ENCODE measurements around the gene ADCY7. TPM values are rescaled to one million over a fixed set of nuclear protein-coding genes. Genes with fewer than 3 reads are reported as not detected.
A peak's percentile ranks its signal among the peaks of the same experiment; 100 is the strongest.

The ADCY7 gene
- total and polyA plus RNA-seq, 2 of the 4 experiments (the other 2 are of a cell fraction), result 15.2 to 17.1 TPM

- in situ Hi-C loops (cut with MboI; ENCODE audit: low sequenced_read_pairs), result no loop called here
- Histone ChIP-seq H3K36me3 (ENCODE audit: control insufficient read depth, insufficient read depth, low read length) (peaks cover 7% of the 10 kb centered on the region; the same call in 1 of the 2 replicates), H4K5ac (ENCODE audit: low read depth, low read length) (no peak overlapping the region), H3K27ac (ENCODE audit: insufficient read depth, low read length) (no peak overlapping the region), H2BK20ac (ENCODE audit: low read depth, low read length) (no peak overlapping the region), H3K4me2 (ENCODE audit: low read depth, low read length) (no peak overlapping the region), H3K4me1 (ENCODE audit: control insufficient read depth, insufficient read depth, low read length) (peaks cover 16% of the 10 kb centered on the region), H2AK5ac (ENCODE audit: low read depth, low read length) (no peak overlapping the region), H4K8ac (ENCODE audit: low read depth in 2 of 2, low read length in 2 of 2) (no peak overlapping the region), H2AK9ac (replicated peaks; ENCODE audit: low read depth, low read length, poor library complexity) (peak overlapping the region; percentile 78), H3K9me3 (ENCODE audit: control insufficient read depth, insufficient read depth, low read length) (no peaks in the 10 kb centered on the region), H3K56ac (ENCODE audit: extremely low read depth, insufficient read depth, low read length) (no peak overlapping the region; the same call in 1 of the 2 replicates), H3K4ac (ENCODE audit: low read depth, low read length) (no peak overlapping the region), H3K18ac (ENCODE audit: low read depth, low read length) (no peak overlapping the region), H3K9me1 (ENCODE audit: insufficient read depth, low read length) (peaks cover 10% of the 10 kb centered on the region; the same call in 1 of the 2 replicates), H4K20me1 (ENCODE audit: insufficient read depth, low read length) (no peaks in the 10 kb centered on the region), H3K4me3 (ENCODE audit: insufficient read depth, low read depth, low read length) (no peak overlapping the region), H3K23ac (ENCODE audit: low read depth, low read length) (no peak overlapping the region), H3K9ac (ENCODE audit: low read depth, low read length) (no peak overlapping the region), H3K27me3 (ENCODE audit: control insufficient read depth, insufficient read depth, low read length) (no peaks in the 10 kb centered on the region), H3K14ac (replicated peaks; ENCODE audit: low read depth, low read length) (no peak overlapping the region), H3K79me1 (ENCODE audit: low read depth in 1 of 2, low read length in 2 of 2) (0 out of 4 replicates have a peak, but pooled peaks cover 0 to under 1% of the 10 kb centered on the region in 2 experiments), H2BK120ac (ENCODE audit: low read depth, low read length) (no peak overlapping the region), H2BK15ac (ENCODE audit: low read depth, low read length) (no peak overlapping the region), H2BK5ac (ENCODE audit: low read depth, low read length, poor library complexity, severe bottlenecking) (no peak overlapping the region), H2AFZ (replicated peaks; ENCODE audit: low read length, poor library complexity) (peak overlapping the region; percentile 21), H4K91ac (ENCODE audit: insufficient read depth, low read depth, low read length) (no peak overlapping the region)
- dilution Hi-C loops (cut with HindIII; ENCODE audit: low sequenced_read_pairs, unreplicated experiment), result no loop called here
- ChIA-PET POLR2A (ENCODE audit: unreplicated experiment) (no interaction called here), CTCF (interaction anchor here (1.1 kb wide), 1 partner anchor 57 kb away, joined by 3 read pairs; no protein-coding TSS in a partner anchor)
- BruUV-seq (replicated peaks), result no TSS peak
- intact Hi-C loops (cut with micrococcal nuclease), result no loop called here
- DNase-seq, result no peak
- 73% methylated on average over 3 of the region's 15 CpGs; no CpG with 5 or more reads in 1 of the 2 experiments for WGBS, 2 experiments (ENCODE audit: extremely low coverage in 2 of 2, insufficient read length in 1 of 2)
- ATAC-seq (ENCODE audit: low read depth), result no peak
- TF ChIP-seq BHLHE40 (IDR thresholded peaks at IDR 0.05; ENCODE audit: low read depth, low read length), result no peak
- no peak for TF ChIP-seq CHD1 (IDR thresholded peaks at IDR 0.05; ENCODE audit: low read depth, low read length)
- no peak for TF ChIP-seq MAFK (IDR thresholded peaks at IDR 0.05; ENCODE audit: low read depth, low read length)
- TF ChIP-seq USF2 (IDR thresholded peaks at IDR 0.05; ENCODE audit: low read depth, low read length), result no peak
- TF ChIP-seq MXI1 (IDR thresholded peaks at IDR 0.05; ENCODE audit: borderline replicate concordance, low read depth, low read length), result no peak
- TF ChIP-seq FOS (IDR thresholded peaks at IDR 0.05; ENCODE audit: low read depth, low read length), result no peak
- no peak for TF ChIP-seq NFE2L2 (IDR thresholded peaks at IDR 0.05; ENCODE audit: low read depth, low read length)
- no peak for TF ChIP-seq RCOR1 (IDR thresholded peaks at IDR 0.05; ENCODE audit: insufficient replicate concordance, low read length)
- TF ChIP-seq RAD21 (IDR thresholded peaks at IDR 0.05; ENCODE audit: low read length), result no peak
- TF ChIP-seq RFX5 (IDR thresholded peaks at IDR 0.05; ENCODE audit: low read depth, low read length), result no peak
- no peak for TF ChIP-seq MAZ (IDR thresholded peaks at IDR 0.05; ENCODE audit: borderline replicate concordance, low read depth, low read length)
- TF ChIP-seq CTCF (conservative IDR thresholded peaks at IDR 0.05; ENCODE audit: low read depth, low read length), result no peak
- TF ChIP-seq CEBPB (IDR thresholded peaks at IDR 0.05; ENCODE audit: low read depth, low read length), result no peak
- TF ChIP-seq POLR2A (IDR thresholded peaks at IDR 0.05; ENCODE audit: low read depth, low read length), result no peak
- TF ChIP-seq SMC3 (IDR thresholded peaks at IDR 0.05; ENCODE audit: low read depth, low read length), result no peak
Observed at GRCh38 chr16:50297301-50298074, 31.1 kb downstream of the ADCY7 start.

Data from IMR-90 (cell line).